ENCODE results near the gene GMPR. TPM values are rescaled to one million over a fixed set of nuclear protein-coding genes. Genes with fewer than 3 reads are reported as not detected.
"Not testable (repeated sequence)": the region's sequence is repeated elsewhere in the genome, so short reads cannot be mapped to it uniquely, and the experiment has no call there.

GMPR gene
- total RNA-seq, 1 experiment from 2014 or later, result 24.0 TPM

GRCh38 chr6:16224409-16224808 lies 14.0 kb upstream of the GMPR start:
- ATAC-seq (no peak), DNase-seq (ENCODE audit: low read depth, low spot score) (no peak)
- no peak for TF ChIP-seq RAD21 (IDR thresholded peaks at IDR 0.05; ENCODE audit: low read depth)
- TF ChIP-seq CTCF (IDR thresholded peaks at IDR 0.05 in 2 of 3, conservative IDR thresholded peaks at IDR 0.05 in 1 of 3; ENCODE audit: borderline replicate concordance in 1 of 3, insufficient read depth in 1 of 3, low read depth in 2 of 3, low read length in 2 of 3), result no peak
- TF ChIP-seq TCF7L2 (IDR thresholded peaks at IDR 0.05; ENCODE audit: borderline replicate concordance, extremely low read depth, insufficient read depth, insufficient read length), result no peak
- TF ChIP-seq SIN3A (IDR thresholded peaks at IDR 0.05; ENCODE audit: low read depth), result no peak
- TF ChIP-seq CBX3 (IDR thresholded peaks at IDR 0.05; ENCODE audit: low read depth), result no peak
- TF ChIP-seq ZFX (IDR thresholded peaks at IDR 0.05), result no peak
- no peak for TF ChIP-seq ATF3 (IDR thresholded peaks at IDR 0.05)
- no peak for TF ChIP-seq ZNF274 (IDR thresholded peaks at IDR 0.05; ENCODE audit: low read depth, low read length)
- no peak for TF ChIP-seq ELF1 (IDR thresholded peaks at IDR 0.05; ENCODE audit: borderline replicate concordance, low read depth)
- TF ChIP-seq ZBTB33 (IDR thresholded peaks at IDR 0.05; ENCODE audit: extremely low read depth, insufficient replicate concordance, low read length), result no peak
- TF ChIP-seq MAX (IDR thresholded peaks at IDR 0.05), result no peak
- Histone ChIP-seq H3K27ac (ENCODE audit: low read depth, low read length) (no peak overlapping the region), H4K20me1 (ENCODE audit: insufficient read depth) (no peaks in the 10 kb centered on the region), H3K4me1 (ENCODE audit: control insufficient read depth in 1 of 2, insufficient read depth in 2 of 2, low read length in 2 of 2) (no peaks in the 10 kb centered on the region), H3K9ac (ENCODE audit: low read length) (no peak overlapping the region), H2AFZ (ENCODE audit: low read depth, low read length, poor library complexity, severe bottlenecking) (no peak overlapping the region), H3K36me3 (ENCODE audit: control insufficient read depth in 1 of 2, insufficient read depth in 2 of 2, low read length in 2 of 2) (no peaks in the 10 kb centered on the region), H3K4me3 (replicated peaks in 1 of 2; ENCODE audit: low read depth in 1 of 2, low read length in 2 of 2) (no peak overlapping the region), H3K27me3 (ENCODE audit: insufficient read depth, low read length) (no peaks in the 10 kb centered on the region), H3K9me3 (ENCODE audit: control insufficient read depth in 1 of 2, insufficient read depth in 1 of 2, low read depth in 1 of 2, low read length in 2 of 2) (no peaks in the 10 kb centered on the region), H3K9me2 (ENCODE audit: insufficient read depth) (no peaks in the 10 kb centered on the region), H3K4me2 (ENCODE audit: low read length) (no peak overlapping the region), H3K79me2 (ENCODE audit: insufficient read depth, low read length) (no peaks in the 10 kb centered on the region)
- intact Hi-C loops (cut with micrococcal nuclease), result no loop called here
- RAD21 ChIA-PET (ENCODE audit: low non-redundant PET in 1 of 2, low total read pairs in 2 of 2, uncharacterized antibody in 2 of 2, unreplicated experiment in 2 of 2), result no interaction called here
- CTCF ChIA-PET, result no interaction called here
- BruUV-seq (replicated peaks), result no TSS peak
- POLR2A ChIA-PET, result no interaction called here

- intact Hi-C loops (cut with micrococcal nuclease); POLR2A ChIA-PET; H3K9me2 ChIP-seq (ENCODE audit: insufficient read depth); DNase-seq (ENCODE audit: low read depth, low spot score); ATAC-seq; H3K27me3 ChIP-seq (ENCODE audit: insufficient read depth, low read length); H3K9ac ChIP-seq (ENCODE audit: low read length); BruUV-seq (replicated peaks); H3K4me1 ChIP-seq (ENCODE audit: control insufficient read depth in 1 of 2, insufficient read depth in 2 of 2, low read length in 2 of 2); H3K79me2 ChIP-seq (ENCODE audit: insufficient read depth, low read length); H3K4me3 ChIP-seq (replicated peaks in 1 of 2; ENCODE audit: low read depth in 1 of 2, low read length in 2 of 2); H3K27ac ChIP-seq (ENCODE audit: low read depth, low read length); H3K36me3 ChIP-seq (ENCODE audit: control insufficient read depth in 1 of 2, insufficient read depth in 2 of 2, low read length in 2 of 2); H4K20me1 ChIP-seq (ENCODE audit: insufficient read depth); CTCF ChIA-PET; H3K4me2 ChIP-seq (ENCODE audit: low read length); H2AFZ ChIP-seq (ENCODE audit: low read depth, low read length, poor library complexity, severe bottlenecking); RAD21 ChIA-PET (ENCODE audit: low non-redundant PET in 1 of 2, low total read pairs in 2 of 2, uncharacterized antibody in 2 of 2, unreplicated experiment in 2 of 2); H3K9me3 ChIP-seq (ENCODE audit: control insufficient read depth in 1 of 2, insufficient read depth in 1 of 2, low read depth in 1 of 2, low read length in 2 of 2): not testable (repeated sequence)
Measured at GRCh38 chr6:16225062-16225731, 13.2 kb upstream of the GMPR start.
